Vagina (tissue), 2 donors: ENCODE data around the gene SLC9A2. TPM values are rescaled to one million over a fixed set of nuclear protein-coding genes. Genes with fewer than 3 reads are reported as not detected.

Experiments
- DNase-seq, 2 donors: peaks; one replicate each; pipeline ENCODE4 v3.0.0-alpha.2; 2017; ENCODE audit errors: extremely low spot score in 2 of 2
- H3K27ac ChIP-seq: fragments of 200-600 bp; sonication (generic); one replicate; pipeline ENCODE4 v1.5.1; 2019
- H3K27me3 ChIP-seq: fragments of 200-600 bp; sonication (generic); one replicate; pipeline ENCODE4 v1.5.1; 2019
- H3K36me3 ChIP-seq, 2 donors: fragments of 200-600 bp; sonication (generic); one replicate each; pipeline ENCODE4 v1.5.1; 2017 to 2019
- H3K4me1 ChIP-seq: fragments of 200-600 bp; sonication (generic); one replicate; pipeline ENCODE4 v1.5.1; 2019
- H3K4me3 ChIP-seq, 2 donors: fragments of 200-600 bp; sonication (generic); 1 replicate in 1 of 2; 2 replicates in 1 of 2; pipeline ENCODE4 v1.5.1; 2016 to 2019
- H3K9me3 ChIP-seq: fragments of 200-600 bp; sonication (generic); one replicate; pipeline ENCODE4 v1.5.1; 2019
- CTCF ChIP-seq, 3 experiments: fragments of 450-650 bp in 2 of 3; fragments of 200-600 bp in 1 of 3; sonication (generic) in 1 of 3; IDR thresholded peaks; one replicate each; pipeline ENCODE4 v1.5.1; 2017 to 2019; ENCODE audit warnings: antibody characterized with exemption in 3 of 3, mild to moderate bottlenecking in 2 of 3, moderate library complexity in 2 of 3
- POLR2A ChIP-seq, 2 donors: fragments of 450-650 bp; IDR thresholded peaks; one replicate each; pipeline ENCODE4 v1.6.1; 2017; ENCODE audit warnings: antibody characterized with exemption in 2 of 2, mild to moderate bottlenecking in 2 of 2, moderate library complexity in 2 of 2
- POLR2AphosphoS5 ChIP-seq, 2 donors: sonication (generic); formaldehyde crosslinking; IDR thresholded peaks; one replicate each; pipeline ENCODE4 v1.9.0; 2017; ENCODE audit warnings: antibody characterized with exemption in 2 of 2, mild to moderate bottlenecking in 2 of 2, low read depth in 1 of 2; ENCODE audit not compliant: insufficient read depth in 1 of 2
- intact Hi-C: fragments of 100-400 bp; cut with DNase I; formaldehyde crosslinking; loops from one replicate; pipeline ENCODE4 v1.15.1; 2023
- total RNA-seq: library from RNA; depleted of rRNA; stranded (reverse); fragments of >200 nt; gene quantifications from one replicate; pipeline ENCODE4 v1.2.3, GENCODE V29; 2016

The SLC9A2 gene
- total RNA-seq, 1 donor from 2014 or later, result not detected

GRCh38 chr2:102677244-102678215, 58.2 kb downstream of the SLC9A2 start:
- Histone ChIP-seq H3K4me1 (no peaks in the 10 kb centered on the region), H3K27ac (no peak overlapping the region), H3K27me3 (no peaks in the 10 kb centered on the region), H3K4me3 (no peak overlapping the region), H3K9me3 (no peaks in the 10 kb centered on the region), H3K36me3 (no peaks in the 10 kb centered on the region)
- intact Hi-C loops, result no loop called here
- no peak for DNase-seq
- no peak for TF ChIP-seq CTCF (IDR thresholded peaks at IDR 0.05)
- TF ChIP-seq POLR2A (IDR thresholded peaks at IDR 0.05), result no peak
- TF ChIP-seq POLR2AphosphoS5 (IDR thresholded peaks at IDR 0.05; ENCODE audit: insufficient read depth in 1 of 2, low read depth in 1 of 2), result no peak

- H3K27me3 ChIP-seq, result no peaks in the 10 kb centered on the region
- no peak overlapping the region for H3K4me3 ChIP-seq
- DNase-seq, result no peak
- no peaks in the 10 kb centered on the region for H3K9me3 ChIP-seq
- no peak for TF ChIP-seq CTCF (IDR thresholded peaks at IDR 0.05)
- TF ChIP-seq POLR2AphosphoS5 (IDR thresholded peaks at IDR 0.05; ENCODE audit: insufficient read depth in 1 of 2, low read depth in 1 of 2), result no peak
- no peak for TF ChIP-seq POLR2A (IDR thresholded peaks at IDR 0.05)
- no peak overlapping the region for H3K27ac ChIP-seq
- H3K36me3 ChIP-seq, result no peaks in the 10 kb centered on the region
- H3K4me1 ChIP-seq, result no peaks in the 10 kb centered on the region
- intact Hi-C loops, result no loop called here
Observed at GRCh38 chr2:102678442-102678841, 59.1 kb downstream of the SLC9A2 start.

GRCh38 chr2:102686479-102687439, 67.4 kb downstream of the SLC9A2 start:
- no peak for DNase-seq
- Histone ChIP-seq H3K27me3 (no peaks in the 10 kb centered on the region), H3K4me1 (no peaks in the 10 kb centered on the region), H3K27ac (no peak overlapping the region), H3K36me3 (no peaks in the 10 kb centered on the region), H3K9me3 (no peaks in the 10 kb centered on the region), H3K4me3 (no peak overlapping the region)
- intact Hi-C loops, result no loop called here
- no peak for TF ChIP-seq POLR2AphosphoS5 (IDR thresholded peaks at IDR 0.05; ENCODE audit: insufficient read depth in 1 of 2, low read depth in 1 of 2)
- TF ChIP-seq POLR2A (IDR thresholded peaks at IDR 0.05), result no peak
- TF ChIP-seq CTCF (IDR thresholded peaks at IDR 0.05), result no peak

GRCh38 chr2:102690012-102690411, 70.7 kb downstream of the SLC9A2 start:
- intact Hi-C loops, result no loop called here

More at GRCh38 chr2:102690012-102690411, 70.7 kb downstream of the SLC9A2 start:
- H3K9me3 ChIP-seq, result no peaks in the 10 kb centered on the region
- no peaks in the 10 kb centered on the region for H3K36me3 ChIP-seq
- H3K4me1 ChIP-seq, result no peaks in the 10 kb centered on the region
- no peaks in the 10 kb centered on the region for H3K27me3 ChIP-seq
- TF ChIP-seq POLR2A (IDR thresholded peaks at IDR 0.05), result no peak
- no peak for TF ChIP-seq CTCF (IDR thresholded peaks at IDR 0.05)
- TF ChIP-seq POLR2AphosphoS5 (IDR thresholded peaks at IDR 0.05; ENCODE audit: insufficient read depth in 1 of 2, low read depth in 1 of 2), result no peak
- H3K27ac ChIP-seq, result no peak overlapping the region
- DNase-seq, result no peak
- no peak overlapping the region for H3K4me3 ChIP-seq
